K562 (cell line): ENCODE measurements around the gene OR51L1. TPM values are rescaled to one million over a fixed set of nuclear protein-coding genes. Genes with fewer than 3 reads are reported as not detected.

Experiments
- ADNP ChIP-seq: fragments of 200-800 bp; sonication (Bioruptor generic); IDR thresholded peaks from 2 replicates; pipeline ENCODE4 v1.6.1; 2016; ENCODE audit warnings: missing genetic modification characterization, missing compliant biosample characterization
- C11orf30 ChIP-seq: fragments of 450-650 bp; IDR thresholded peaks from 2 replicates; pipeline ENCODE4 v1.6.1; 2016; ENCODE audit warnings: low read depth, mild to moderate bottlenecking
- CEBPG ChIP-seq, 3 experiments: fragments of 200-800 bp in 1 of 3; sonication (Bioruptor generic) in 1 of 3; sonication (generic) in 1 of 3; formaldehyde crosslinking in 1 of 3; IDR thresholded peaks in 2 of 3; conservative IDR thresholded peaks in 1 of 3; 2 replicates each; pipeline versions ENCODE4 v1.6.1 to v1.8.0; 2016 to 2022; ENCODE audit warnings: missing compliant biosample characterization in 2 of 3, missing genetic modification characterization in 2 of 3, mild to moderate bottlenecking in 1 of 3, missing genetic modification reagents in 1 of 3
- ETS2 ChIP-seq: IDR thresholded peaks from 2 replicates; pipeline ENCODE4 v1.6.1; 2016; ENCODE audit warnings: borderline replicate concordance, missing genetic modification characterization, mild to moderate bottlenecking, moderate library complexity, missing compliant biosample characterization; ENCODE audit not compliant: poor library complexity, severe bottlenecking
- JUN ChIP-seq, 2 experiments: sonication (generic) in 1 of 2; formaldehyde crosslinking in 1 of 2; IDR thresholded peaks; 2 replicates each; pipeline versions ENCODE4 v1.6.1 to v1.8.0; 2012 to 2022; ENCODE audit warnings: borderline replicate concordance in 2 of 2, mild to moderate bottlenecking in 2 of 2, improper control_type of control experiment in 1 of 2, low read depth in 1 of 2, low read length in 1 of 2, missing genetic modification reagents in 1 of 2
- MAFG ChIP-seq: fragments of 450-650 bp; conservative IDR thresholded peaks from 2 replicates; pipeline ENCODE4 v1.6.1; 2016; ENCODE audit warnings: missing genetic modification characterization, missing compliant biosample characterization
- MXI1 ChIP-seq: IDR thresholded peaks from 2 replicates; pipeline ENCODE4 v1.6.1; 2011; ENCODE audit warnings: low read depth, mild to moderate bottlenecking, improper control_type of control experiment, low read length
- POLR3G ChIP-seq: IDR thresholded peaks from 2 replicates; pipeline ENCODE4 v1.6.1; 2011; ENCODE audit not compliant: insufficient read length, insufficient replicate concordance; ENCODE audit errors: extremely low read depth
- RBM22 ChIP-seq: fragments of 200-400 bp; formaldehyde crosslinking; IDR thresholded peaks from 2 replicates; pipeline ENCODE4 v1.6.1; 2018; ENCODE audit warnings: low read length, low read depth; ENCODE audit not compliant: poor library complexity, severe bottlenecking
- RFX7 ChIP-seq: fragments of 250-450 bp; sonication (Bioruptor Pico); IDR thresholded peaks from 2 replicates; pipeline ENCODE4 v1.5.1; 2021; ENCODE audit warnings: mild to moderate bottlenecking
- STAT5B ChIP-seq: fragments of 250-450 bp; sonication (Bioruptor Pico); IDR thresholded peaks from 2 replicates; pipeline ENCODE4 v1.8.0; 2021; ENCODE audit warnings: mild to moderate bottlenecking, inconsistent platforms
- SUPT5H ChIP-seq: fragments of 450-650 bp; IDR thresholded peaks from 2 replicates; pipeline ENCODE4 v1.6.1; 2016
- ZNF324 ChIP-seq: fragments of 250-450 bp; sonication (Bioruptor Pico); IDR thresholded peaks from 2 replicates; pipeline ENCODE4 v1.4.0; 2020; ENCODE audit warnings: mild to moderate bottlenecking
- ZNF644 ChIP-seq: fragments of 200-800 bp; sonication (Bioruptor generic); IDR thresholded peaks from 2 replicates; pipeline ENCODE4 v1.6.1; 2016; ENCODE audit warnings: low read depth, missing genetic modification characterization, missing compliant biosample characterization
- ZNF79 ChIP-seq: fragments of 250-450 bp; sonication (Bioruptor Pico); IDR thresholded peaks from 2 replicates; pipeline ENCODE4 v1.4.0; 2020; ENCODE audit warnings: low read depth, mild to moderate bottlenecking, moderate library complexity
- polyA plus RNA-seq, 8 experiments: library from polyadenylated mRNA; depleted of rRNA in 4 of 8; stranded (reverse) in 5 of 8; unstranded in 3 of 8; fragments of >200 nt; fragmentation: Nextera tagmentation in 2 of 8; fragmentation: Illumina TruSeq in 1 of 8; extraction: Ambion mirVana in 2 of 8; extraction: Trizol in 1 of 8; gene quantifications; 2 replicates each; pipeline versions ENCODE4 v1.2.1 to v1.2.3, GENCODE V29; 2011 to 2014; ENCODE audit warnings: inconsistent platforms in 1 of 8, missing spikeins in 1 of 8
- total RNA-seq, 7 experiments: library from RNA; depleted of rRNA in 6 of 7; stranded (reverse); fragments of >200 nt in 6 of 7; fragmentation: Illumina TruSeq in 2 of 7; extraction: Trizol in 2 of 7; gene quantifications; 2 replicates each; pipeline versions ENCODE4 v1.2.1 to v1.2.3, GENCODE V29; 2011 to 2021; ENCODE audit warnings: low replicate concordance in 1 of 7
- TF ChIP-seq, protein P1 (sequence below): fragments of 250-450 bp; sonication (Bioruptor Pico); IDR thresholded peaks from 2 replicates; pipeline ENCODE4 v1.9.0; 2021; ENCODE audit warnings: mild to moderate bottlenecking, inconsistent platforms
- TF ChIP-seq, protein P2 (sequence below): sonication (generic); formaldehyde crosslinking; IDR thresholded peaks from 2 replicates; pipeline ENCODE4 v1.8.0; 2023; ENCODE audit warnings: mild to moderate bottlenecking, missing genetic modification reagents
- TF ChIP-seq, protein P3 (sequence below): sonication (generic); formaldehyde crosslinking; IDR thresholded peaks from 2 replicates; pipeline ENCODE4 v1.8.0; 2023; ENCODE audit warnings: mild to moderate bottlenecking, missing genetic modification reagents
- TF ChIP-seq, protein P4 (sequence below), 2 experiments: fragments of 450-650 bp in 1 of 2; sonication (generic) in 1 of 2; formaldehyde crosslinking in 1 of 2; IDR thresholded peaks in 1 of 2; conservative IDR thresholded peaks in 1 of 2; 2 replicates each; pipeline versions ENCODE4 v1.6.1 to v1.8.1; 2016 to 2023; ENCODE audit warnings: mild to moderate bottlenecking in 2 of 2, moderate library complexity in 2 of 2, inconsistent platforms in 1 of 2, missing genetic modification reagents in 1 of 2

OR51L1 gene
- total and polyA plus RNA-seq, 9 of the 15 experiments (the other 6 are each of a cell fraction or from before 2014, with no cell fraction given), result not detected

DNA sequence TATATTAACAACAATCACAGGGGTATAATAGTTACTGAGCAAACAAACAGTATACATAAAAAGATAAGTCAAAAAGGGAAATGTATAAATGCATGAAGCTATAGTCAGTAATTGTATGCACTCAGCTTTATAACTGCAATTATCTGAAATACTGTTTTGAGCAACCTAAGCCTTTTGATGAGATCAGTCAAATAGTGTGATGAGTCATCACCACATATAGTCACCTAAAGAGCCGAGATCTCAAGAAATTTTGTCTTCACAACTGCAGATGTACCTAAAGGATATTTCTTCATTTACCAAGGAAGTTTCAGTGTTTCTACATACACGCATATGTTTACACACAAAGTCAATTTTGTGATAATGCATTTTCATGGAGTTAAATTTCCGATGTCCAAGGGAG is 33.8 kb upstream of the OR51L1 start (continued):
- TF ChIP-seq SUPT5H, result no peak
- TF ChIP-seq C11orf30, result 0 out of 2 replicates have a peak, but pooled peaks have one; percentile 25
- TF ChIP-seq STAT5B (CRISPR knock-in tag), result no peak
- no peak for TF ChIP-seq RBM22
- TF ChIP-seq ZNF644, result no peak
- no peak for TF ChIP-seq POLR3G
- TF ChIP-seq ZNF79, result no peak
- no peak for TF ChIP-seq ADNP (tag)
- no peak for TF ChIP-seq ETS2 (tag)
- 0 out of 2 replicates have a peak, but pooled peaks have one; percentile 24 for TF ChIP-seq JUN (IDR thresholded peaks at IDR 0.05; ENCODE audit: borderline replicate concordance, low read depth, low read length)
- TF ChIP-seq JUN (CRISPR knock-in tag; IDR thresholded peaks at IDR 0.05; ENCODE audit: borderline replicate concordance), result no peak
- no peak for TF ChIP-seq RFX7
- peak; percentile 44; the same call in 1 of the 2 replicates for TF ChIP-seq MAFG (tag)
- TF ChIP-seq MXI1, result no peak
- no peak for TF ChIP-seq CEBPG (CRISPR knock-in tag; IDR thresholded peaks at IDR 0.05)
- TF ChIP-seq CEBPG (tag; conservative IDR thresholded peaks at IDR 0.05 in 1 of 2, IDR thresholded peaks at IDR 0.05 in 1 of 2), result peak in 1 of 2 experiments; percentile 12; a peak in 1 of 4 replicates
- TF ChIP-seq, protein P1, sequence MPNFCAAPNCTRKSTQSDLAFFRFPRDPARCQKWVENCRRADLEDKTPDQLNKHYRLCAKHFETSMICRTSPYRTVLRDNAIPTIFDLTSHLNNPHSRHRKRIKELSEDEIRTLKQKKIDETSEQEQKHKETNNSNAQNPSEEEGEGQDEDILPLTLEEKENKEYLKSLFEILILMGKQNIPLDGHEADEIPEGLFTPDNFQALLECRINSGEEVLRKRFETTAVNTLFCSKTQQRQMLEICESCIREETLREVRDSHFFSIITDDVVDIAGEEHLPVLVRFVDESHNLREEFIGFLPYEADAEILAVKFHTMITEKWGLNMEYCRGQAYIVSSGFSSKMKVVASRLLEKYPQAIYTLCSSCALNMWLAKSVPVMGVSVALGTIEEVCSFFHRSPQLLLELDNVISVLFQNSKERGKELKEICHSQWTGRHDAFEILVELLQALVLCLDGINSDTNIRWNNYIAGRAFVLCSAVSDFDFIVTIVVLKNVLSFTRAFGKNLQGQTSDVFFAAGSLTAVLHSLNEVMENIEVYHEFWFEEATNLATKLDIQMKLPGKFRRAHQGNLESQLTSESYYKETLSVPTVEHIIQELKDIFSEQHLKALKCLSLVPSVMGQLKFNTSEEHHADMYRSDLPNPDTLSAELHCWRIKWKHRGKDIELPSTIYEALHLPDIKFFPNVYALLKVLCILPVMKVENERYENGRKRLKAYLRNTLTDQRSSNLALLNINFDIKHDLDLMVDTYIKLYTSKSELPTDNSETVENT (CRISPR knock-in tag), result no peak
- TF ChIP-seq, protein P2, sequence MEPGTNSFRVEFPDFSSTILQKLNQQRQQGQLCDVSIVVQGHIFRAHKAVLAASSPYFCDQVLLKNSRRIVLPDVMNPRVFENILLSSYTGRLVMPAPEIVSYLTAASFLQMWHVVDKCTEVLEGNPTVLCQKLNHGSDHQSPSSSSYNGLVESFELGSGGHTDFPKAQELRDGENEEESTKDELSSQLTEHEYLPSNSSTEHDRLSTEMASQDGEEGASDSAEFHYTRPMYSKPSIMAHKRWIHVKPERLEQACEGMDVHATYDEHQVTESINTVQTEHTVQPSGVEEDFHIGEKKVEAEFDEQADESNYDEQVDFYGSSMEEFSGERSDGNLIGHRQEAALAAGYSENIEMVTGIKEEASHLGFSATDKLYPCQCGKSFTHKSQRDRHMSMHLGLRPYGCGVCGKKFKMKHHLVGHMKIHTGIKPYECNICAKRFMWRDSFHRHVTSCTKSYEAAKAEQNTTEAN, result no peak
- no peak for TF ChIP-seq ZNF324
- TF ChIP-seq, protein P3, sequence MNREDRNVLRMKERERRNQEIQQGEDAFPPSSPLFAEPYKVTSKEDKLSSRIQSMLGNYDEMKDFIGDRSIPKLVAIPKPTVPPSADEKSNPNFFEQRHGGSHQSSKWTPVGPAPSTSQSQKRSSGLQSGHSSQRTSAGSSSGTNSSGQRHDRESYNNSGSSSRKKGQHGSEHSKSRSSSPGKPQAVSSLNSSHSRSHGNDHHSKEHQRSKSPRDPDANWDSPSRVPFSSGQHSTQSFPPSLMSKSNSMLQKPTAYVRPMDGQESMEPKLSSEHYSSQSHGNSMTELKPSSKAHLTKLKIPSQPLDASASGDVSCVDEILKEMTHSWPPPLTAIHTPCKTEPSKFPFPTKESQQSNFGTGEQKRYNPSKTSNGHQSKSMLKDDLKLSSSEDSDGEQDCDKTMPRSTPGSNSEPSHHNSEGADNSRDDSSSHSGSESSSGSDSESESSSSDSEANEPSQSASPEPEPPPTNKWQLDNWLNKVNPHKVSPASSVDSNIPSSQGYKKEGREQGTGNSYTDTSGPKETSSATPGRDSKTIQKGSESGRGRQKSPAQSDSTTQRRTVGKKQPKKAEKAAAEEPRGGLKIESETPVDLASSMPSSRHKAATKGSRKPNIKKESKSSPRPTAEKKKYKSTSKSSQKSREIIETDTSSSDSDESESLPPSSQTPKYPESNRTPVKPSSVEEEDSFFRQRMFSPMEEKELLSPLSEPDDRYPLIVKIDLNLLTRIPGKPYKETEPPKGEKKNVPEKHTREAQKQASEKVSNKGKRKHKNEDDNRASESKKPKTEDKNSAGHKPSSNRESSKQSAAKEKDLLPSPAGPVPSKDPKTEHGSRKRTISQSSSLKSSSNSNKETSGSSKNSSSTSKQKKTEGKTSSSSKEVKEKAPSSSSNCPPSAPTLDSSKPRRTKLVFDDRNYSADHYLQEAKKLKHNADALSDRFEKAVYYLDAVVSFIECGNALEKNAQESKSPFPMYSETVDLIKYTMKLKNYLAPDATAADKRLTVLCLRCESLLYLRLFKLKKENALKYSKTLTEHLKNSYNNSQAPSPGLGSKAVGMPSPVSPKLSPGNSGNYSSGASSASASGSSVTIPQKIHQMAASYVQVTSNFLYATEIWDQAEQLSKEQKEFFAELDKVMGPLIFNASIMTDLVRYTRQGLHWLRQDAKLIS (CRISPR knock-in tag), result no peak
- TF ChIP-seq, protein P4, sequence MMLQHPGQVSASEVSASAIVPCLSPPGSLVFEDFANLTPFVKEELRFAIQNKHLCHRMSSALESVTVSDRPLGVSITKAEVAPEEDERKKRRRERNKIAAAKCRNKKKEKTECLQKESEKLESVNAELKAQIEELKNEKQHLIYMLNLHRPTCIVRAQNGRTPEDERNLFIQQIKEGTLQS (IDR thresholded peaks at IDR 0.05), result peak; percentile 92
- TF ChIP-seq, protein P4 (CRISPR knock-in tag; conservative IDR thresholded peaks at IDR 0.05), result no peak
